Psoas muscle (tissue), 8 donors: Measurements from ENCODE around the gene GDNF. TPM values are rescaled to one million over a fixed set of nuclear protein-coding genes. Genes with fewer than 3 reads are reported as not detected.
"Not testable (repeated sequence)": the region's sequence is repeated elsewhere in the genome, so short reads cannot be mapped to it uniquely, and the experiment has no call there.

Source experiments
- ATAC-seq, 4 donors: fragments of 200-7000 bp; cut with Tn5 transposase; one replicate each; pipeline ENCODE4 v1.9.1; 2020; ENCODE audit warnings: moderate library complexity in 3 of 4, mild to moderate bottlenecking in 2 of 4
- DNase-seq, 2 donors: peaks; one replicate each; pipeline ENCODE4 v3.0.0-alpha.2; 2020
- H3K27ac ChIP-seq: fragments of 200-600 bp; one replicate; pipeline ENCODE4 v1.8.0; 2022
- H3K27me3 ChIP-seq, 3 donors: fragments of 200-600 bp in 1 of 3; one replicate each; pipeline versions ENCODE4 v1.6.1 to v1.8.0; 2013 to 2022; ENCODE audit warnings: low read length in 2 of 3, mild to moderate bottlenecking in 2 of 3, moderate library complexity in 1 of 3; ENCODE audit not compliant: insufficient read depth in 3 of 3
- H3K36me3 ChIP-seq, 2 donors: fragments of 200-600 bp in 1 of 2; one replicate each; pipeline versions ENCODE4 v1.6.1 to v1.8.0; 2013 to 2022; ENCODE audit warnings: low read depth in 1 of 2, mild to moderate bottlenecking in 1 of 2, moderate library complexity in 1 of 2; ENCODE audit not compliant: insufficient read depth in 1 of 2
- H3K4me1 ChIP-seq: fragments of 200-600 bp; one replicate; pipeline ENCODE4 v1.8.0; 2022
- H3K4me3 ChIP-seq: fragments of 200-600 bp; one replicate; pipeline ENCODE4 v1.8.0; 2022; ENCODE audit warnings: mild to moderate bottlenecking
- H3K9me3 ChIP-seq: fragments of 200-600 bp; one replicate; pipeline ENCODE4 v1.8.0; 2022
- WGBS, 3 donors: extraction: QIAGEN DNeasy Blood & Tissue Kit; methylation state at CpG; one replicate each; pipeline versions ENCODE4 v1.1.6 to v1.1.7; 2013; 5-methylcytosine and 5-hydroxymethylcytosine counted together
- intact Hi-C, 2 donors: fragments of 100-400 bp; cut with DNase I; formaldehyde crosslinking; loops; one replicate each; pipeline versions ENCODE4 v1.11.0 to v1.14.2; 2022
- polyA plus RNA-seq, 3 donors: library from polyadenylated mRNA; stranded (reverse); fragments of 200-250 nt; gene quantifications; one replicate each; pipeline ENCODE4 v1.2.3, GENCODE V29; 2013
- total RNA-seq, 4 donors: library from RNA; stranded (reverse); fragmentation: NEBNext Ultra II Directional in 2 of 4; extraction: Animal tissue kit (Norgen Biotek cat#: 25700) in 2 of 4; gene quantifications; one replicate each; pipeline versions ENCODE4 v1.2.1 to v1.2.4, GENCODE V29; 2021 to 2023
- TF ChIP-seq, protein P1 (sequence below): fragments of 200-600 bp; IDR thresholded peaks from one replicate; pipeline ENCODE4 v1.8.0; 2022; ENCODE audit warnings: antibody characterized with exemption
- donor health status: healthy with polysubstance abuse.
- donor health status: DM: no; HTN: no; CAD: no; lungs with moderate emphysema.
- donor health status: Bipolar disorder and iron deficiency.
- donor health status: healthy.
- donor health status: DM: yes; HTN: yes; CAD: no.
- donor health status: DM: no; HTN: no; CAD: no.
- donor health status: DM: no; HTN: no; CAD: no.
- donor health status: DM: yes; HTN: yes; CAD: no.

Gene GDNF
- total and polyA plus RNA-seq, 7 donors: 0.43 to 155 (median 14.5) TPM

DNA sequence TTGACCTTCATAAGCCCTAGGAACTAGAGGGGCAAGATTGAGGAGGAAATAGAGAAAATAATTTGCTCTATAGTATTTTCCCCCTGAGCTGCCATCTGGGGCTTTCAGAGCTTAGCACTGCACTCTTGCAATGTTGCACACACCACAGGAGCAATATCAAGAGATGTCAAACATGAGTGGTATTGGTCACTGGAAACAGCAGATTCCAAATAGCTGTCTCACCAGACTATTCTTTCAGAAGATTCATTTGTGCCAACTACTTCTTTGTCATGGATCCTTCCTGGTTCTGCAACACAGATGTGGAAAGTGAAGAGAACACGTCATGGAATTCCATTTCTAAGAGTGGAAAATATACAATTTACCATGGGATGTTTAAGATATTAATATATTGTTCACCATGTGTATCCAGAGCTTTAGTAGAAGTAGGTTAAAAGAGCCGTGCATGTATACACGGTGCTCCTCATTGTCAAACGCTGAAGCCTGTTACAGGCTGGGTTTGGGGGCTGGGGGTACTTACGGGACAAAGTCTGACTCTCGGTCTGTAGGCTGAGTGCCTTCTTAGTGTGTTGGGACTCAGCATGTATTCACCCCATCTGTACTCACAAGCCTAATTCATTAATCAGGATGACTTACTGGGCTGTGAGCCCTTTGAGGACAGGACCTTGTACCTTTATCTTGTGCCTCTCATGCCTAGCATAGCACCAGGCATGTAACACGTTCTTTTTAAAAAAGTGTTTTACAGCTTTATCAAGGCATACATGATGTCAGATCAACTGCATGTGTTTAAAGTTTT lies 31.4 kb upstream of the GDNF start:
- no peak overlapping the region for H3K4me3 ChIP-seq
- ATAC-seq (peak; percentile 44 to 76 (median 60)), DNase-seq (no peak)
- H3K27me3 ChIP-seq: no peaks in the 10 kb centered on the region
- 51 to 69% (median 59%) methylated on average over 7 of the region's 7 CpGs for WGBS, 3 donors
- no peak overlapping the region for H3K27ac ChIP-seq
- no peaks in the 10 kb centered on the region for H3K4me1 ChIP-seq
- TF ChIP-seq, protein P1, sequence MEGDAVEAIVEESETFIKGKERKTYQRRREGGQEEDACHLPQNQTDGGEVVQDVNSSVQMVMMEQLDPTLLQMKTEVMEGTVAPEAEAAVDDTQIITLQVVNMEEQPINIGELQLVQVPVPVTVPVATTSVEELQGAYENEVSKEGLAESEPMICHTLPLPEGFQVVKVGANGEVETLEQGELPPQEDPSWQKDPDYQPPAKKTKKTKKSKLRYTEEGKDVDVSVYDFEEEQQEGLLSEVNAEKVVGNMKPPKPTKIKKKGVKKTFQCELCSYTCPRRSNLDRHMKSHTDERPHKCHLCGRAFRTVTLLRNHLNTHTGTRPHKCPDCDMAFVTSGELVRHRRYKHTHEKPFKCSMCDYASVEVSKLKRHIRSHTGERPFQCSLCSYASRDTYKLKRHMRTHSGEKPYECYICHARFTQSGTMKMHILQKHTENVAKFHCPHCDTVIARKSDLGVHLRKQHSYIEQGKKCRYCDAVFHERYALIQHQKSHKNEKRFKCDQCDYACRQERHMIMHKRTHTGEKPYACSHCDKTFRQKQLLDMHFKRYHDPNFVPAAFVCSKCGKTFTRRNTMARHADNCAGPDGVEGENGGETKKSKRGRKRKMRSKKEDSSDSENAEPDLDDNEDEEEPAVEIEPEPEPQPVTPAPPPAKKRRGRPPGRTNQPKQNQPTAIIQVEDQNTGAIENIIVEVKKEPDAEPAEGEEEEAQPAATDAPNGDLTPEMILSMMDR: no peak
- H3K36me3 ChIP-seq: peaks cover 0 to 7% of the 10 kb centered on the region in 2 donors
- intact Hi-C loops: no loop called here
- no peaks in the 10 kb centered on the region for H3K9me3 ChIP-seq

DNA sequence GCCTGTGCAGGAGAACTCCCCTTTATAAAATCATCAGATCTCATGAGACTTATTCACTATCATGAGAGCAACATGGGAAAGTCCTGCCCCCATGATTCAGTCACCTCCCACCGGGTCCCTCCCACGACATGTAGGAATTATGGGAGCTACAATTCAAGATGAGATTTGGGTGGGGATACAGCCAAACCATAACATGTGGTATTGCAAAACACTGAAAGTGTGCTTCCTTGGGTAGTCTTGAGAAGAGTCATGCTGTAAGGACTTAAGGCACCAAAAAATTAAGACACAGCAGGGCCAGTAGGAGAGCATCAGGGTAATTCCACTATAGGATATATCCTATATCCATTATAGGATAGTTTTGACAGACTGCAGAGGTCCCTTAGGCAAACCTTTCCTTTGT lies 29.4 kb upstream of the GDNF start:
- DNase-seq: no peak
- no peak for ATAC-seq
- TF ChIP-seq, protein P1: no peak
- no peak overlapping the region for H3K27ac ChIP-seq
- H3K36me3 ChIP-seq: peaks cover 0 to 2% of the 10 kb centered on the region in 2 donors
- H3K9me3 ChIP-seq: no peaks in the 10 kb centered on the region
- H3K4me3 ChIP-seq: no peak overlapping the region
- WGBS, 3 donors: 74 to 91% (median 85%) methylated on average over 2 of the region's 2 CpGs
- no peaks in the 10 kb centered on the region for H3K27me3 ChIP-seq
- no peaks in the 10 kb centered on the region for H3K4me1 ChIP-seq
- intact Hi-C loops: no loop called here

DNA sequence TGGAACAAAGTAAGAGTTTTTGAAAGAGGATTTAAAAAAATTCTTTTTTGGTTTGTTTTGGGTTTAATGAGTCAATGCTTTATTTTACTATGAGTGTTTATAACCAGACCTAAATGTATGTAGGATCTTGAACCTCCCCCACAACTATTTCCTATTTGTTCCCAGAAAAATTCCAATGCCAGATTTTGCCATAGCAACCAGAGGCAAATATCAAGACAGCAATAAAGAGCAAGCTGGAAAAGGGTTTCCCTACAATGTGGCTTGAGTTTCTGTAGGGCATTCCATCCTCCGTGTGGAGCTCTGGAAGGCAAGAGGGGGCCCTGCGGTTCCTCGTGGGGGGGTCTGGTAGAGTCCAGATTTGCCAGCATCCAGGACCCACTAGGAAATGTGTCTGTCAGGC lies 27.8 kb upstream of the GDNF start:
- Histone ChIP-seq H3K27me3 (no peaks in the 10 kb centered on the region), H3K4me1 (no peaks in the 10 kb centered on the region), H3K36me3 (no peaks in the 10 kb centered on the region), H3K4me3 (no peak overlapping the region), H3K27ac (no peak overlapping the region), H3K9me3 (no peaks in the 10 kb centered on the region)
- intact Hi-C loops: no loop called here
- 23 to 42% (median 34%) methylated on average over 3 of the region's 3 CpGs for WGBS, 3 donors
- ATAC-seq: no peak
- no peak for DNase-seq
- TF ChIP-seq, protein P1: no peak

DNA sequence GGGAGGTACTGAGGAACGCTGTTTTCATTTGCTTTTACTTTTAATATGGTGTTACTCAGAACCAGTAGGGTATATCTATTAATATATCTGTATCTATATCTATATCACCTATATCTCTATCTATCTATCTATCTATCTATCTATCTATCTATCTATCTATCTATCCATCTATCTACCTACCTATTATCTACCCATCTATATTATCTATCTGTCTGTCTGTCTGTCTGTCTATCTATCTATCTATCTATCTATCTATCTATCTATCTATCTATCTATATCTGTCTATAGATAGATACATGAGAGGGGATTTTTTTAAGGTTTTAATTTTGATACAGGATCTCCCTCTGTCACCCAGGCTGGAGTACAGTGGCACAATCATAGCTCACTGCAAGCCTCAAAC lies 23.1 kb upstream of the GDNF start:
- H3K4me3 ChIP-seq, ATAC-seq, H3K9me3 ChIP-seq, DNase-seq, H3K4me1 ChIP-seq, intact Hi-C loops, H3K27ac ChIP-seq, H3K36me3 ChIP-seq, H3K27me3 ChIP-seq: not testable (repeated sequence)
- WGBS, 3 donors: 85 to 95% (median 87%) methylated on average over 1 of the region's 1 CpG

DNA sequence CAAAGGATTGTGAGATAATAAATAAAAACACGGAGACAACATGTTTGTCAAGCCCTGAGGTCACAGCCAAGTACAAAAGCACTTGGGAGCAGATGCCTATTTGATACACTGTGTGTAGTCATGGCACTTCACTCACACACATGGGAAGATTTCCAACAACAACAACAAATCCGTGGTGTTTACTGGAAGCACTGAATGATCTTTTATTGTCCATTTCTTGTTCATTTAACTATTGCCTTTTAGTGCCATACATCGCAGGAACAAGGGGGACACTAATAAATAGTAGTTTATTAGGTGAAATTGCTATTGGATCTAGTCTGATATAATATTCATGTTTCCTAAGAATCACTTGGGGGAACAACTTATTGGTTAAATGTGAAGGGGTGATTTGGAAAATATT lies 20.4 kb upstream of the GDNF start:
- DNase-seq (no peak), ATAC-seq (no peak)
- Histone ChIP-seq H3K27me3 (no peaks in the 10 kb centered on the region), H3K27ac (no peak overlapping the region), H3K9me3 (no peaks in the 10 kb centered on the region), H3K36me3 (no peaks in the 10 kb centered on the region), H3K4me1 (no peaks in the 10 kb centered on the region), H3K4me3 (no peak overlapping the region)
- intact Hi-C loops: no loop called here
- WGBS, 3 donors: 35 to 43% (median 37%) methylated on average over 3 of the region's 3 CpGs
- TF ChIP-seq, protein P1: no peak
